ENCODE results near the gene HDAC5. TPM values are rescaled to one million over a fixed set of nuclear protein-coding genes. Genes with fewer than 3 reads are reported as not detected.

Gene HDAC5
- total RNA-seq, 2 donors from 2014 or later: 12.8 to 13.9 TPM

DNA sequence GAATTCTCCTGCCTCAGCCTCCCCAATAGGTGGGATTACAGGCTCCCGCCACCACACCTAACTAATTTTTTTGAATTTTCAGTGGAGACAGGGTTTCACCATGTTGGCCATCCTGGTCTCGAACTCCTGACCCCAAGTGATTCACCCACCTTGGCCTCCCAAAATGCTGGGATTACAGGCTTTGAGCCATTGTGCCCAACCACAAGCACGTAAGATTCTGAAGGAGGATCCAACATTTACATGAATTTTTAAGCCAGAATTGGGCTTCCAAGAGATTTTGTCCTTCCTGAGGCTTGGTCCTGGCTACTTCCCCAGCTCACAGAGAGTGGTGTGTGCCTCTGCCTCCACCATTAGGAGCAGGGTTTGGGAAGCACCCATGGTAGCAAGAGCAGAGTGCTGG is 41.8 kb downstream of the HDAC5 start:
- no peak overlapping the region for H3K27ac Mint-ChIP-seq
- no peaks in the 10 kb centered on the region for H3K4me1 Mint-ChIP-seq (ENCODE audit: low read depth in 2 of 2)
- H3K9me3 Mint-ChIP-seq: no peaks in the 10 kb centered on the region
- DNase-seq (ENCODE audit: low spot score): no peak
- no peak overlapping the region for H3K4me3 Mint-ChIP-seq
- no peak for ATAC-seq
- no peaks in the 10 kb centered on the region for H3K36me3 Mint-ChIP-seq
- H3K27me3 Mint-ChIP-seq: no peaks in the 10 kb centered on the region

DNA sequence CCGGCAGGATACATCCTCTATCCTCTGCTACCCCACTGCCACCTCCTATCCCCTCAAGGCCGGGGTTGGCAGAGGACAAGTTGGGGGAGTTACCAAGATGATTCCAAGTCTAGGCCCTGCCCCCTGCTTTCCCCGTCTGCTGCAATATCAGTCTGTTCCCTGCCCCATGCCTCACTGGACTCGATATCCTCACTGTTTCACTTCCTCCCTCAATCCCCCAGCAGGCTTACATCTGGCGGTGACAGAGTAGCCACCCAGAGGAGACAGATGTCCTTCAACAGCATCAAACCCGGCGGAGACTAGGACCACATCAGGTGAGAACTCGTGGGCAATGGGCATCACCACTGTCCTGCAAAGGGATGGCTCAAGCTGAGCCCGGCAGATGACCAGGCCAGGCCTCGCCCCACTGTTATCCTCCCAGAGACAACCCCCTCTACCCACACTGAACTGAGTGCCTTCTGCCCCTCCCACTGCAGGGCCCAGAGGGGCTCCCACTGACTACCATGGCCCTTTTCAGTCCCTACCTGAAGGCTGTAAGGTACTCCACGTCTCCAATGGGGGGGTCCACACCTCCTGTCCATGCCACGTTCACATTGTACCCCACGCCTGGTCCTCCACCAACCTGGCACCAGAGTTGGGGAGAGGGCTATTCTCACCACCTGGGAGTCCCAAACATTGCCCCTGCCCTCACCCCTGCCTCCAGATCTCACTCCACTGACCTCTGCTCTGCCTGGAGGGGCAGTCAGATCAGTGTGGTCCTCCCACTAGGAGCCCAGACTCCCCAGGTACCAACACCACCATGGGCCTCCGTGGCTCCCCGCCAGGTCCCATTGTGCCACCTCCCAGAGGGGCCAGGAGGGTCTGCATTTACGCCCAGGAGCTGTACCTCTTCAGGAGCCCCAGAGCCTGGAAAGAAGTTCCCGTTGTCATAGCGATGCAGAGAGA is 43.3 kb downstream of the HDAC5 start:
- no peaks in the 10 kb centered on the region for H3K36me3 Mint-ChIP-seq
- H3K27me3 Mint-ChIP-seq: no peaks in the 10 kb centered on the region
- ATAC-seq: no peak
- no peak overlapping the region for H3K4me3 Mint-ChIP-seq
- no peaks in the 10 kb centered on the region for H3K9me3 Mint-ChIP-seq
- no peaks in the 10 kb centered on the region for H3K4me1 Mint-ChIP-seq (ENCODE audit: low read depth in 2 of 2)
- no peak for DNase-seq (ENCODE audit: low spot score)
- H3K27ac Mint-ChIP-seq: no peak overlapping the region

DNA sequence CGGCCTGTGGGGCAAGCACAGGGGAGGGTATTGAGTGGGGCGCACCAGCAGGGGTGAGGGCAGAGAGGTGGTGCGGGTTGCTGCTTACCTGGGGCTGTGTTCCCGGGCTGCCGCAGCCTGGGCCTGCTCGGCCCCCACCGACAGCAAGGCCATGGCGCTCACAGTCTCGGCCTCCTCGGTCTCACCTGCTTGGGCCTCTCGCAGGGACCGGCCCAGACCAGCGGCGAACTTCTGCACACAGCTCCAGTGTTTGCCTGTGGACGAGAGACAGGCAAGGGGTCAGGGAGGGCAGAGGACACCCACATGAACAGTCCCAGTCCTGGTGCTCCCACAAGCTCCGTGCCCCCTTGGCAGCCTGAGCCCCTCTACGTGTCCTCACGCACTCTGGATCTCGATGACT is 45.0 kb downstream of the HDAC5 start:
- DNase-seq (ENCODE audit: low spot score) (no peak), ATAC-seq (no peak)
- Mint-ChIP-seq H3K27ac (no peak overlapping the region), H3K9me3 (no peaks in the 10 kb centered on the region), H3K4me3 (no peak overlapping the region), H3K36me3 (no peaks in the 10 kb centered on the region), H3K4me1 (ENCODE audit: low read depth in 2 of 2) (no peaks in the 10 kb centered on the region), H3K27me3 (no peaks in the 10 kb centered on the region)

DNA sequence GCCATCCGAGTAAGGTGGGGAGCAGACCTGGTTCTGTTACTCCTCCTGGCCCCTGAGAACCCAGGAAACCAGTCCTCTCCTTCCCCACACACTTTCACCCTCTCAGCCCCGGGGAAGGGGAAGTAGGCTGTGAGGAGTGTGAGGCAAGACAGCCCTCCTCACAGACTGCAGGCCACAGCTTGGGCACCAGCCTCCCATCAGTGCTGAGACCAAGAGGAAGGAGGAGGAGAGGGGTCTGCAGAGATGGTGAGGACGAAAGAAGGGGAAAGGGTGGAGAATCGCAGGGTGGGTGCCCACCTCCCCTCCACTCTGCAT is 45.9 kb downstream of the HDAC5 start:
- ATAC-seq (no peak), DNase-seq (ENCODE audit: low spot score) (no peak)
- Mint-ChIP-seq H3K27ac (peak overlapping the region in 1 of 2 donors; percentile 29), H3K4me1 (ENCODE audit: low read depth in 2 of 2) (peaks cover 0 to 4% of the 10 kb centered on the region in 2 donors), H3K36me3 (no peaks in the 10 kb centered on the region), H3K27me3 (no peaks in the 10 kb centered on the region), H3K9me3 (no peaks in the 10 kb centered on the region), H3K4me3 (no peak overlapping the region)

DNA sequence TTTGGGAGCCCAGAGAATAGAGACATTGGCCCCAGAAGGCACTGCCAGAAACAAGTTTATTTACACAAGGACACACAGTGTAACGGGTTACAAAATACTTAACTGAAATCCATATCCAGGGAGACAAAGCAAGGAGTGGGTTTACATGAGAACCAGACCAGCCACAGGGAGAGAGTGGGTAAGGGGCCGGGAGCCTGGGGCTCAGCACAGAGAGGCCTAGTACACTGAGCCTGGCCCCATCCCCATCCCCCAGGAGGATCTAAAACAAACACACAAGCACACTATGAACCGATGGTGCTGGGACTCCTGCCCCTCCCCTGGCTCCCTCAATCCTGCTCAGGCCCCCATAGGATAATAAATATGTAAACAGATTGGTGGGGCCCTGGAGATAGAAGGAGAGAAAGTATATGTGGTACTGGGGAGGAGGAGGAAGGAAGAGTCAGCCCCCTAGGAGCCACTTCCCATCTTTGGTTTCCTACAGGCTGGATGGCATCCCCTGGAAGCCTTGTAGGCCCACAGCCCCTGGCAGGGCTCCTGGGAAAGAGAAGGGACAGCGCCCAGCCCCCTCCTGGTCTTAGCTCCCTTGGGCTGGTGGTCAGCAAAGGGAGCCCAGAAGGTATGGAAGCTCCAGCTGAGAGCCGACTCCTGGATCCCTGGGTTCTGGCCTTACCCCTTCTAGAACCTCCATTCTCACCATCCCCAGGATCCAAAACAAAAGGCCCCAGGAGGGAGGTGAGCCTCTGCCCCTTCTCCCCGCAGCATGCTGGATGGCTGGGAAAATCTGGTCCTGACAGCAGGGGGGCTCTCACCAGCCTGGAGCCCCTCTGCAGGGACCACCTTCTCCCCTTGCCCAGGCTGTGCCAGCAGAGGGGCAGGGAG is 46.5 kb downstream of the HDAC5 start:
- peaks cover 4 to 6% of the 10 kb centered on the region in 2 donors for H3K4me1 Mint-ChIP-seq (ENCODE audit: low read depth in 2 of 2)
- peak overlapping the region in 1 of 2 donors; percentile 54 for H3K27ac Mint-ChIP-seq
- H3K27me3 Mint-ChIP-seq: no peaks in the 10 kb centered on the region
- no peaks in the 10 kb centered on the region for H3K36me3 Mint-ChIP-seq
- DNase-seq (ENCODE audit: low spot score) (no peak), ATAC-seq (no peak)
- no peak overlapping the region for H3K4me3 Mint-ChIP-seq
- no peaks in the 10 kb centered on the region for H3K9me3 Mint-ChIP-seq

DNA sequence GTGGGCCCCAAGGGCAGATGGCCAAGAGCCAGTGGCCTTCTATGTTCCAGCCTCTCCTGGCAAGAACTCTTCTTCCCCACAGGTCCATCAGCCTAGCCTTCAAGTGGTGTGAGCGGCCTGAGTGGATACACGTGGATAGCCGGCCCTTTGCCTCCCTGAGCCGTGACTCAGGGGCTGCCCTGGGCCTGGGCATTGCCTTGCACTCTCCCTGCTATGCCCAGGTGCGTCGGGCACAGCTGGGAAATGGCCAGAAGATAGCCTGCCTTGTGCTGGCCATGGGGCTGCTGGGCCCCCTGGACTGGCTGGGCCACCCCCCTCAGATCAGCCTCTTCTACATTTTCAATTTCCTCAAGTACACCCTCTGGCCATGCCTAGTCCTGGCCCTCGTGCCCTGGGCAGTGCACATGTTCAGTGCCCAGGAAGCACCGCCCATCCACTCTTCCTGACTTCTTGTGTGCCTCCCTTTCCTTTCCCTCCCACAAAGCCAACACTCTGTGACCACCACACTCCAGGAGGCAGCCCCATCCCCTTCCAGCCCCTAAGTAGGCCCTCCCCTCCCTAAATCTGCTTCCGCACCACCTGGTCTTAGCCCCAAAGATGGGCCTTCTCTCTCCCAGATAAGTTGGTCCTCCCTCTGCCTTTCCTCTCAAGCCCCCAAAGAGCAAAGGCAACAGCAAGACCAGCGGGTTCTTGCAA is 47.7 kb downstream of the HDAC5 start:
- H3K36me3 Mint-ChIP-seq: no peaks in the 10 kb centered on the region
- peaks cover 14 to 15% of the 10 kb centered on the region in 2 donors for H3K4me1 Mint-ChIP-seq (ENCODE audit: low read depth in 2 of 2)
- DNase-seq (ENCODE audit: low spot score): no peak
- peak overlapping the region in 1 of 2 donors; percentile 54 for H3K27ac Mint-ChIP-seq
- no peaks in the 10 kb centered on the region for H3K9me3 Mint-ChIP-seq
- ATAC-seq: no peak
- no peak overlapping the region for H3K4me3 Mint-ChIP-seq
- no peaks in the 10 kb centered on the region for H3K27me3 Mint-ChIP-seq

DNA sequence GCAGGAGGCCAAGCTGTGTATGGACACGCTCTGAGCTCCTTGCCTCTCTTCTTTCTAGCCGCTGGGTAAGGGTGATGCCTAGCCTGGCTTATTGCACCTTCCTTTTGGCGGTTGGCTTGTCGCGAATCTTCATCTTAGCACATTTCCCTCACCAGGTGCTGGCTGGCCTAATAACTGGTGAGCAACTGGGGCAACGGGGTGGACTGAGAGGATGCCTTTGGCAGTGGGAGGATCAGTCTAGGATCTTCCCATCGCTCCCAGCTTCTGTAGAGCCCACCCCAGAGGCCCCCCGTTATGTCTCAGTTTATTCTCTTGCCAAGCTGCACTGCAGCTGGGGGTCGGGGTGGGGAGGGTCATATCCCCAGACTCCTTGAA is 48.5 kb downstream of the HDAC5 start:
- no peaks in the 10 kb centered on the region for H3K27me3 Mint-ChIP-seq
- ATAC-seq: no peak
- H3K4me3 Mint-ChIP-seq: no peak overlapping the region
- H3K36me3 Mint-ChIP-seq: no peaks in the 10 kb centered on the region
- H3K27ac Mint-ChIP-seq: no peak overlapping the region
- no peak for DNase-seq (ENCODE audit: low spot score)
- H3K9me3 Mint-ChIP-seq: no peaks in the 10 kb centered on the region
- peaks cover 21 to 22% of the 10 kb centered on the region in 2 donors for H3K4me1 Mint-ChIP-seq (ENCODE audit: low read depth in 2 of 2)

DNA sequence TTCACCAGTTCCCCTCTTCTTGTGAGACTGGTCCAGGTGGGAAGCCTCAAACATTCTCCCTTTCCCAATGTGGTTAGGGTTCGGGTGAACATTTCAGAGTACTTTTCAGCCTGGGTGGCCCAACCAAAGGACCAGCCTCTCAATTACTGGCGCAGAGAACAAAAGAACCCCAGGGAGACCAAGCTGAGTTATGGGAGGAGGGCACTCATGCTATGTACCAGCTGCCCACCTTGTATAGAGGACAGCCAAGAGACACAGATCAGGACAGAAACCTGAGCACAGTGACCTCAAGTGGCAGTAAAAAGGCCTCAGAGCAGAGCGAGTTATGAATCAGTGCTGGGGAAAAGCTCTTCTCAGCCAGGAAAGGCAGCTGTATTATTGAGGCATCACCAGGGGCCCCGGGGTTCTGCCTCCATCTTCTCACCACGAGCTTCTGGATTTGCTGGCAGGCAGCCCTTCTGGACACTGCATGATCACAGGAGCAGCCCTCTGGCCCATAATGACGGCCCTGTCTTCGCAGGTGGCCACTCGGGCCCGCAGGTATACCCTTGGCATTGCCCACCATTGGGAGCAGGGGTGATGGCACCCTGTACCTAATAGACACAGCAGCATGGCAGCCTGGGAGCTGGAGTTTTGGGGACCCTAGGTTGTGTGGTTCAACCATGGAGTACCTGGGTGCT is 49.1 kb downstream of the HDAC5 start:
- no peaks in the 10 kb centered on the region for H3K27me3 Mint-ChIP-seq

DNA sequence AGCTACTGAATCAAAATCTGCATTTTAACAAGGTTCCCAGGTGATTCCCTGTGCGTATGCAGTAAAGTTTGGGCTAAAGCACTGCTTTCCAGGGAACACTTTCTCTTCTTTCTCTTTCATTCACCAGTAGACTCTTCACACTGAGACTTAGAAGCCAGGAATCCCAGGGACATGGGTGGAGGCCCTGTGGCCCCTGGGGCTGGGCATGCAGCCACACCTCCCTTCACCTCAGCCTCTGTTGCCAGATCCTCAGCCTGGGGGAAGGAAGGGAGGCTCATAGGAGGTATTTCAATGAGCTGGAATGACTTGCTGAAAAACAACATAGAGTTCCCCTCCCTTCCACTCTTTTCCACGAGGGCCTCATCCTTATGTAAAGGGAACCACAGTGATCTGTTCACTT is 51.7 kb downstream of the HDAC5 start:
- no peaks in the 10 kb centered on the region for H3K27me3 Mint-ChIP-seq
- DNase-seq (ENCODE audit: low spot score): no peak

More for the DNA sequence above, 49.1 kb downstream of the HDAC5 start:
- Mint-ChIP-seq H3K27ac (peak overlapping the region in 1 of 2 donors; percentile 35), H3K4me1 (ENCODE audit: low read depth in 2 of 2) (peaks cover 22 to 24% of the 10 kb centered on the region in 2 donors), H3K36me3 (no peaks in the 10 kb centered on the region), H3K9me3 (no peaks in the 10 kb centered on the region), H3K4me3 (no peak overlapping the region)
- ATAC-seq (no peak), DNase-seq (ENCODE audit: low spot score) (no peak)

DNA sequence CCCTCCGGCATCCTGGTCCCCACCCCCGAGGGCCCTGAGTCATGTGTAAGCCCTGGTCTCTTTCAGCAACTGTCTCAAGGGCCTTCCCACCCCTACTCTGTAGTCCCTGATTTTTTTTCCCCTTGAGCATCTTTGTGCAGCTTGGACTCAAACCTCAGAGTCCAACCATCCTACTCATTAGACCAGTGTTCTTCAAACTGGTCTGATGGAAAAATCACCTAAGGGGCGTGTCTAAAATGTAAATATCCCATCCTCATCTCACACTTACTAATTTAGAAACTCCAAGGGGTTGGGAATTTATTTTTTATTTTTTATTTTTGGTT is 52.3 kb downstream of the HDAC5 start:
- no peak for DNase-seq (ENCODE audit: low spot score)
- Mint-ChIP-seq H3K4me3 (peak overlapping the region; percentile 94), H3K36me3 (no peaks in the 10 kb centered on the region), H3K27me3 (no peaks in the 10 kb centered on the region), H3K9me3 (no peaks in the 10 kb centered on the region), H3K27ac (peak overlapping the region; percentile 91 to 97), H3K4me1 (ENCODE audit: low read depth in 2 of 2) (peaks cover 30 to 32% of the 10 kb centered on the region in 2 donors)
- no peak for ATAC-seq

More for the DNA sequence above, 51.7 kb downstream of the HDAC5 start:
- H3K27ac Mint-ChIP-seq: peak overlapping the region; percentile 91 to 97
- peaks cover 27% of the 10 kb centered on the region in 2 donors for H3K4me1 Mint-ChIP-seq (ENCODE audit: low read depth in 2 of 2)
- no peaks in the 10 kb centered on the region for H3K9me3 Mint-ChIP-seq
- H3K36me3 Mint-ChIP-seq: no peaks in the 10 kb centered on the region
- peak overlapping the region; percentile 94 for H3K4me3 Mint-ChIP-seq
- no peak for ATAC-seq

DNA sequence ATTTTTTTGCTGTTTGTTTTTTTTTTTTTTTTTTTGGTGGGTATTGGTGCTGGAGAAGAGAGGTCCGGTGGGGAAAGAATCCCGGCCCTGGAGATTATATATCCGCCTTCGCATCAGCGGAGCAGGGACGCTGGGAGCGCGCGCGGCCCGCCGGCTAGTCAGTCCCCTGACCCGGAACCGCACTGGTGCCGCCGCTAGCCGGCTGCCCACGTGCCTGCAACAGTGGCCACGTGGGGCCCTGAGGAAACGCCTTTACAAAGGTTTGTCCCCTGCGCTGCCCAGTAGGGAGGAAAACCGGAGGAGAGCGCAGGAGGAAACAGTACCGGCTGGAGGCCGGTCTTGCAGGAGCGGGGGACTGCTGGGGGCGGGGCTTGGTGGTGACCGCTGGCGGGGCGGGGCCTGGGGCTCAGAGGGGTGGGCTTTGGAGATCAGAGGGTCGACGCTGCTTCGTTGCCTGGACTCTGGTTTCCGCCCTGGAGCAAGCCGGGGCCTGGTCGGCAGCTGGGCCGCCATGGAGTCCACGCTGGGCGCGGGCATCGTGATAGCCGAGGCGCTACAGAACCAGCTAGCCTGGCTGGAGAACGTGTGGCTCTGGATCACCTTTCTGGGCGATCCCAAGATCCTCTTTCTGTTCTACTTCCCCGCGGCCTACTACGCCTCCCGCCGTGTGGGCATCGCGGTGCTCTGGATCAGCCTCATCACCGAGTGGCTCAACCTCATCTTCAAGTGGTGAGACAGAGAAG is 52.8 kb downstream of the HDAC5 start, which contains the start of gene G6PC3:
Gene G6PC3 (plus strand): TSS at position 281 of the 743 bp plus-strand sequence. CDS start 231 bp downstream, at position 512.
- Mint-ChIP-seq H3K9me3 (no peaks in the 10 kb centered on the region), H3K4me3 (peak within 1 kb of the TSS; percentile 94), H3K4me1 (ENCODE audit: low read depth in 2 of 2) (peaks cover 33 to 36% of the 10 kb centered on the region in 2 donors), H3K27me3 (no peaks in the 10 kb centered on the region), H3K36me3 (peaks cover 4% of the 10 kb centered on the region), H3K27ac (peak within 1 kb of the TSS; percentile 91 to 97)
- ATAC-seq: peak; percentile 88 to 90
- peak; percentile 95 for DNase-seq (ENCODE audit: low spot score)

DNA sequence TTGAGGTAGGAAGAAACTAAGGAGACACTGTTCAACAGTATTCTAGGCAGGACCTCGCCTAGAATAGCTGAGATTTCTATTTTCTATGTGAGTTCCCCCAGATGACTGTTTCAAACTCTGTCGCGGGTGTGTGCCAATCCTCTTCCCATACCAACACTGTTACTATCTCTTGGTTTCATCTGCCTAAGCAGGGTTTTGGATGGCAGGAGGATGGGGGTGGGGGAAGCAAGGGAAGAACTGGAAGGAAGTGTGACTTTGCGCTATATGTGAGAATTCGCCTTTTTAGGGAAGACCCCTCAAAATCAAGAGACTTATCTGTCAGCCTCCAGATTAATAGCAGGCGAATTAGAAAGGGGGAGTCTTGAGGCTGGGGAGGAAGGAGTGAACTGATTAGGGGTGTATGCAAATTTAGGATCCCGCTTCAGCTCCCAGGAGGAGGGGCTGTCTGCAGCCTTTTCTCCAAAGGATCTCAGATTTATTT is 53.4 kb downstream of the HDAC5 start:
- H3K9me3 Mint-ChIP-seq: no peaks in the 10 kb centered on the region
- H3K4me1 Mint-ChIP-seq (ENCODE audit: low read depth in 2 of 2): peaks cover 36 to 39% of the 10 kb centered on the region in 2 donors
- peak overlapping the region; percentile 94 for H3K4me3 Mint-ChIP-seq
- H3K27ac Mint-ChIP-seq: peak overlapping the region; percentile 91 to 97
- peaks cover 7% of the 10 kb centered on the region for H3K36me3 Mint-ChIP-seq
- ATAC-seq (no peak), DNase-seq (ENCODE audit: low spot score) (no peak)
- H3K27me3 Mint-ChIP-seq: no peaks in the 10 kb centered on the region

Measured in natural killer cell treated with Interleukin-12 subunit alpha and Interleukin-12 subunit beta and Interleukin-15 and Interleukin-18, amount 100 ng/mL, for 72 hours (primary cell).